Tongue (tissue), 2 donors: ENCODE measurements around the gene XPC. TPM values are rescaled to one million over a fixed set of nuclear protein-coding genes. Genes with fewer than 3 reads are reported as not detected.
A peak's percentile ranks its signal among the peaks of the same experiment; 100 is the strongest.

Experiments used
- DNase-seq: peaks from one replicate; pipeline ENCODE4 v3.0.0-alpha.2; 2015
- total RNA-seq: library from RNA; depleted of rRNA; stranded (reverse); fragments of >200 nt; gene quantifications from one replicate; pipeline ENCODE4 v1.2.3, GENCODE V29; 2014

XPC gene
- total RNA-seq, 1 donor from 2014 or later = 22.5 TPM

GRCh38 chr3:14147617-14148016, 30.8 kb downstream of the XPC start:
- DNase-seq = no peak

DNA sequence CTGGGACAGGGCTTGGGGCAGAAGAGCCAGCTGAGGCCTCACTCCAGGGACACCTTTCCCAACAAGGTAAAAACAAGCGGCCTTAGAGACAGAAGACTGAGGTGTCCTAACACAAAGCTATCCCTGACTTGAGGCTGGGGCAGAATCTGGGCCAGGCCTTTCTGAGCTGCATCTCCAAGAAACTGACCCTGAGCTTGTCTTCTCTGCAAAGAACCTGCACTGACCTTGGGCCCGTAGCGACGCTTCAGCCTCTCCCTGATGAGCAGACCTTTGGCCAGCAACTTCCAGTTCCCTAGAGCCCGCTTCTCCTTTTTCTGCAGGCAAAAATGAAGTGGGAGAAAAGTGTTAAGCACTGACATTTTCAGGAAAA, 31.4 kb downstream of the XPC start:
- DNase-seq = no peak

GRCh38 chr3:14146381-14147065, 31.9 kb downstream of the XPC start:
- DNase-seq = no peak

GRCh38 chr3:14145670-14146380, 32.6 kb downstream of the XPC start:
- no peak for DNase-seq

GRCh38 chr3:14145236-14145635, 33.2 kb downstream of the XPC start:
- DNase-seq = no peak

- DNase-seq = peak; percentile 95
Measured at GRCh38 chr3:14144423-14145075, 33.9 kb downstream of the XPC start.

GRCh38 chr3:14143271-14144225, 34.9 kb downstream of the XPC start:
- peak; percentile 55 for DNase-seq

DNA sequence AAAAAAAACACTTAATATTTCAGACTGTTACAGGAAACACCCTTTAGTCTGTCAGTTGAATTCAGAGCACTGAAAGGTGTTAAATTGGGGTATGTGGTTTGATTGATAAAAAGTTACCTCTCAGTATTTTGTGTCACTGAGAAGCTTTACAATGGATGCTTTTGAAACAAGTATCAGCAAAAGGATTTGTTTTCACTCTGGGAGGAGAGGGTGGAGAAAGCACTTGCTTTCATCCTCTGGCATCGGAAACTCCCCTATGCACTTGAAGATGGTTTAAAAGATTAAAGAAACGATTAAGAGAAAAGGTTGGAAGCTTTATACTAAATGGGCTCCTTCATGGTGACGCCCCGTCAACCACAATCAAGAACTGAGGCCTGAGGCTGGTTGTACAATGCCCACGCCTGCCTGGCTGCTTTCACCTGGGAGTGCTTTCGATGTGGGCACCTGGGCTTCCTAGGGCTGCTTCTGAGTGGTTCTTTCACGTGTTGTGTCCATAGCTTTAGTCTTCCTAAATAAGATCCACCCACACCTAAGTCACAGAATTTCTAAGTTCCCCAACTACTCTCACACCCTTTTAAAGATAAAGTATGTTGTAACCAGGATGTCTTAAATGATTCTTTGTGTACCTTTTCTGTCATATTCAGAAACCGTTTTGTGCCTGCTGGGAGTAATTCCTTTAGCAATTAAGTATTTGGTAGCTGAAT, 35.7 kb downstream of the XPC start:
- peak; percentile 24 for DNase-seq

DNA sequence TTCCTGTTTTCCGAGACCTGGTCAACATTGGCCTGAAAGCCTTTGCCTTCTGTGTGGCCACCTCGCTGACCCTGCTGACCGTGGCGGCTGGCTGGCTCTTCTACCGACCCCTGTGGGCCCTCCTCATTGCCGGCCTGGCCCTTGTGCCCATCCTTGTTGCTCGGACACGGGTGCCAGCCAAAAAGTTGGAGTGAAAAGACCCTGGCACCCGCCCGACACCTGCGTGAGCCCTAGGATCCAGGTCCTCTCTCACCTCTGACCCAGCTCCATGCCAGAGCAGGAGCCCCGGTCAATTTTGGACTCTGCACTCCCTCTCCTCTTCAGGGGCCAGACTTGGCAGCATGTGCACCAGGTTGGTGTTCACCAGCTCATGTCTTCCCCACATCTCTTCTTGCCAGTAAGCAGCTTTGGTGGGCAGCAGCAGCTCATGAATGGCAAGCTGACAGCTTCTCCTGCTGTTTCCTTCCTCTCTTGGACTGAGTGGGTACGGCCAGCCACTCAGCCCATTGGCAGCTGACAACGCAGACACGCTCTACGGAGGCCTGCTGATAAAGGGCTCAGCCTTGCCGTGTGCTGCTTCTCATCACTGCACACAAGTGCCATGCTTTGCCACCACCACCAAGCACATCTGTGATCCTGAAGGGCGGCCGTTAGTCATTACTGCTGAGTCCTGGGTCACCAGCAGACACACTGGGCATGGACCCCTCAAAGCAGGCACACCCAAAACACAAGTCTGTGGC, 36.6 kb downstream of the XPC start:
- DNase-seq = no peak

- DNase-seq = no peak
Measured at GRCh38 chr3:14141144-14141543, 37.3 kb downstream of the XPC start.

DNA sequence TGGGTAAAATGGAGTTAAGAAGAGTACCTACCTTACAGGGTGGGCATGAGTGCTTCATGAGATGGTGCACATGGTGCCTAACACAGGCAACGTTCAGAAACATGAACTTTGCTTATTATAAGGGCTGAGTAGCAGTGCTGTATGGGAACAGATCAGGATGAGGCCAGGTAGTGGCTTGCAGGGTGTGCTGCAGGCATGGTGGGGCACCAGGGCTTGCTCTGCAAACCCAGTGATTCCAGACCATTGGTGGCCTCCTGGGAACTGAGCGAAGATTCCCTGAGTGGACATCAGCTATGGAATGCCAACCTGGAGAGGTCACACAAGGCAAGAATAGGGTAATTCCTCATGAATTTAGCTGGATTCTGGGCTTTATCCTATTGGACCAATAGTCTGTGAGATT, 37.7 kb downstream of the XPC start:
- no peak for DNase-seq

DNA sequence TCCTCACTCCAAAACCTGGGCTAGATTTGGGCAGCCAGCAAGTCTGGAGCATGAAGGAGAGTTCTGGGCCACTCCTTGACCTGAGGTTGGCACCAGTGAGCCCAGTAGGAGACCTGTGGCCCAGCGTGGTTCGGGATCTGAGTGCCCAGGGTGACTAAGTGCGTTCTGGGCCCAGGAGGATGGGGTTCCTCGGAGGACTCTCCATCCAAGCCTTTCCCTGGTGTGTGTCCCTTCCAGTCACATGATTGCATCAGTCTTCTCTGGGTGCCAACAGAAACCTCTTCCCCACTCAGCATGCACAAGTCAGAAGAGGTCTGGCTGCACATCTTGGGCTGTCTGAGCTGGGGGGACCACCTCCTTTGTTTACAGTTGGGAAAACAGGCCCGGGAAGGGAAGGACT, 38.6 kb downstream of the XPC start:
- no peak for DNase-seq

DNA sequence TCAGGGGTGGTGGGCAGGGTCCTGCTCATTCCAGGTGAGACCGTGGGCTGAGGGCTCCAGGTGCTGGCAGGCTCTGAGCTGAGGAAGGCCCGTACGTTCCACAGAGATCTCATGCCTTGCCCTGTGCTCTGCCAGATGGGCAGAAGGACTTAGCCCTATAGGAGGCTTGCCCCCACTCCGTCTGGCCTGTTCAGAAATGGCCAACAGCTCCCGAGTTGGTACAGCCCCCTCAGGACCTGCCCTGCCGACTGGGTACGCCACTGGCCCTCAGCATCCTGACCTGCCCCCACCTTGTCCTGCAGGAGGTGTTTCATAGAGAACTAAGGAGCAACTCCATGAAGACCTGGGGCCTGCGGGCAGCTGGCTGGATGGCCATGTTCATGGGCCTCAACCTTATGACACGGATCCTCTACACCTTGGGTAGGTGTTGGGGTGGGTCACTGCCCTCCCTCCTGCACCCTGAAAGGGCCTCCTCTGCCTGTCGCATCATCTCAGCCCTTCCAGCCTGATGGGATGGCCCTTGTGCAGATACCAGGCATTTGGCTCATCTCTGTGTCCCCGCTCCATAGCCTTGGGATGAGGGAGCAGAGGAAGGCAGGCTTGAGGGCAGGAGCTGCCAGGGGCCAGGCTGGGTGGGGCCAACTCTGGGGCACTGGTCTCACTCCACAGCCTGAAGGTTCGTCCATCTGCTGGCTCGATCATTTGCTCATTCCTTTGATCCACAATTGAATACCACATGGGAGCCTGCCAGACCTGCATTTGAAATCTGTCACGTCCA, 39.3 kb downstream of the XPC start:
- no peak for DNase-seq

- no peak for DNase-seq
Measured at GRCh38 chr3:14138109-14138877, 40.1 kb downstream of the XPC start.

- no peak for DNase-seq
Measured at GRCh38 chr3:14137445-14137844, 41.0 kb downstream of the XPC start.

GRCh38 chr3:14137004-14137403, 41.4 kb downstream of the XPC start:
- DNase-seq = peak; percentile 47

DNA sequence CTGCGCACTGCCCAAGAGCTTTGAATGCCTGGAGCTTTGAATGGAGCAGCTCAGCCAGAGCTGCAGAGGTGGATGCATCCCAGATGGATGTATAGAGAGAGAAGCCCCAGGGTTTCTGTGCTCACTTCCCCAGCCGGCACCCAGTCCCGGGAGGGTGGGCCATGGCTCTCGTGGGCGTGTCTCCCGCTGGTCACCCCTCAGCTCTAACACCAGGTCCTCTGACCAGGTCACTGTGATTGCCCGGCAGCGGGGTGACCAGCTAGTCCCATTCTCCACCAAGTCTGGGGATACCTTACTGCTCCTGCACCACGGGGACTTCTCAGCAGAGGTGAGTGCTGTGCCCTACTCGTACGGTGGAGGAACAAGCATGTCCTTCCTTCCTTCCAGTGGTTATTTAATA, 42.8 kb downstream of the XPC start:
- DNase-seq = no peak

GRCh38 chr3:14134291-14134690, 44.1 kb downstream of the XPC start:
- no peak for DNase-seq

DNA sequence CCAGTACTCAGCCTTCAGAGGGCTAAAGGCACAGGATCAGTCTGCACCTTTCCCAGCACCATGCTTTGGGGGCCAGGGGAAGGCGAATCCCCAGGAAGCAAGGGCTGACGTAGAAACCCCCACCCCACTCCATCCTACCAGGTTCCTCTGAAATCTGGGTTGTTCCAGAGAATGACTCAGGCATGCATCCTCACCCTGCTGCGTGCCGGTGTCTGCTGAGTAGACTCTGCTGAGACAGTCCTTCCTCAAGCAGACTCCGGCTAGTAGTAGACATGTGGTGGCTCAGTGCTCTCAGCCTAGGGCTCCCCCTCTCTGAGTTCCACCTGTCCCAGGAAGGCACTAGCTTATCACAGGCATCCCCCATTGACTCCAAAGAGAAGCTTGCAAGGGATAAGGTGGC, 44.5 kb downstream of the XPC start:
- DNase-seq = no peak
